Measurements from ENCODE around the gene CLHC1.

DNA sequence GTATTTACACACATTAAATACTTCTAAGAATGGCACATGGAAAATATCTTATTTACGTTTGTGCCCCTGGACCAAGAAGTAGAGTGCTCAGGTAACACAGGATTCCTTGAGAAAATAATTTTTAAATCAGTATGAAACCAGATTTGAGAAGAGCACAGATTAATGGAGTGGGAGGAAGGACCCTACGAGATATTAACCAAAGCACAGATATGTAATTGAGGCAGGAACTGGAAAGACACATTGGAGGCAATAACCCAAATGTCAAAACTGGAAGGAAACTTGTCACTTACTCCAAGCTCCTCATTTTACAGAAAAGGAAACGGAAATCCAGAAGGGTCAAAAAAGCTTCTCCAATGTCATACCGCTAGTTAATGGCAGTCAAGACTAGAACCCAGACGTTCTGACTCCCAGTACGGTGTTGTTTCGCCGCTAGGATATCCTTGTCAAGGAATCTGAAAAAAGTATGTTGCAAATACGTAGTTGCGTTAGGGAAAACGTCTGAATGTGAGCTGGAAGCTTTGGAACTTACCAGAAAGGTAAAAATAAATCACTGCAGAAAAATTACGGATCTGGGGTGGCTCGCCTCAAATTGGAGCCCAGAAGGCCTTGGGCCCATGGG is 36.3 kb upstream of the CLHC1 start:
- no peak for TF ChIP-seq POLR2AphosphoS5 (IDR thresholded peaks at IDR 0.05; ENCODE audit: low read depth)
- TF ChIP-seq, protein P1, sequence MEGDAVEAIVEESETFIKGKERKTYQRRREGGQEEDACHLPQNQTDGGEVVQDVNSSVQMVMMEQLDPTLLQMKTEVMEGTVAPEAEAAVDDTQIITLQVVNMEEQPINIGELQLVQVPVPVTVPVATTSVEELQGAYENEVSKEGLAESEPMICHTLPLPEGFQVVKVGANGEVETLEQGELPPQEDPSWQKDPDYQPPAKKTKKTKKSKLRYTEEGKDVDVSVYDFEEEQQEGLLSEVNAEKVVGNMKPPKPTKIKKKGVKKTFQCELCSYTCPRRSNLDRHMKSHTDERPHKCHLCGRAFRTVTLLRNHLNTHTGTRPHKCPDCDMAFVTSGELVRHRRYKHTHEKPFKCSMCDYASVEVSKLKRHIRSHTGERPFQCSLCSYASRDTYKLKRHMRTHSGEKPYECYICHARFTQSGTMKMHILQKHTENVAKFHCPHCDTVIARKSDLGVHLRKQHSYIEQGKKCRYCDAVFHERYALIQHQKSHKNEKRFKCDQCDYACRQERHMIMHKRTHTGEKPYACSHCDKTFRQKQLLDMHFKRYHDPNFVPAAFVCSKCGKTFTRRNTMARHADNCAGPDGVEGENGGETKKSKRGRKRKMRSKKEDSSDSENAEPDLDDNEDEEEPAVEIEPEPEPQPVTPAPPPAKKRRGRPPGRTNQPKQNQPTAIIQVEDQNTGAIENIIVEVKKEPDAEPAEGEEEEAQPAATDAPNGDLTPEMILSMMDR (IDR thresholded peaks at IDR 0.05; ENCODE audit: insufficient read depth, low read length) = no peak
- no peak for TF ChIP-seq GABPA (IDR thresholded peaks at IDR 0.05; ENCODE audit: low read depth)

All from HL-60 (cell line).